PC-9 (cell line): ENCODE results near the gene TMEM141. TPM values are rescaled to one million over a fixed set of nuclear protein-coding genes. Genes with fewer than 3 reads are reported as not detected.

Source experiments
- BruUV-seq: library from RNA; stranded (reverse); fragments of 400-500 nt; replicated peaks from 2 replicates; lab custom pipeline; 2021; lab: Mats Ljungman, UMichigan
- CTCF ChIA-PET: fragments of 300-600 bp; sonication (Branson Sonifier 250); formaldehyde crosslinking; loops from one replicate; lab custom pipeline; 2022; ENCODE audit warnings: antibody characterized with exemption; lab: Charles Lee
- POLR2A ChIA-PET: fragments of 300-600 bp; sonication (Branson Sonifier 250); formaldehyde crosslinking; loops from one replicate; lab custom pipeline; 2022; ENCODE audit warnings: antibody characterized with exemption; ENCODE audit not compliant: unreplicated experiment; lab: Charles Lee
- DNase-seq, 2 experiments: peaks; one replicate each; pipeline versions ENCODE4 v3.0.0 to v3.0.0-alpha.2; 2015 to 2022; ENCODE audit warnings: mixed read lengths in 1 of 2
- H2AFZ ChIP-seq: fragments of 200-600 bp; sonication (generic); 2 replicates; pipeline ENCODE4 v1.8.1; 2017; ENCODE audit warnings: antibody characterized with exemption
- H3F3A ChIP-seq: fragments of 200-600 bp; sonication (generic); 2 replicates; pipeline ENCODE4 v1.8.1; 2017; ENCODE audit warnings: antibody characterized with exemption, mild to moderate bottlenecking, low read depth; ENCODE audit not compliant: insufficient read depth
- H3K27ac ChIP-seq: fragments of 200-600 bp; sonication (generic); 2 replicates; pipeline ENCODE4 v1.6.1; 2016; ENCODE audit warnings: mixed run types
- H3K27me3 ChIP-seq: fragments of 200-600 bp; sonication (generic); 2 replicates; pipeline ENCODE4 v1.6.1; 2016; ENCODE audit warnings: low read depth, mixed run types; ENCODE audit not compliant: insufficient read depth
- H3K36me3 ChIP-seq: fragments of 200-600 bp; sonication (generic); 2 replicates; pipeline ENCODE4 v1.6.1; 2016; ENCODE audit warnings: low read depth, mixed run types
- H3K4me1 ChIP-seq: fragments of 200-600 bp; sonication (generic); replicated peaks from 2 replicates; pipeline ENCODE4 v1.6.1; 2016; ENCODE audit warnings: mixed run types; ENCODE audit not compliant: insufficient read depth
- H3K4me2 ChIP-seq: fragments of 200-600 bp; sonication (generic); 2 replicates; pipeline ENCODE4 v1.6.1; 2017; ENCODE audit warnings: mixed run types
- H3K4me3 ChIP-seq: fragments of 200-600 bp; sonication (generic); 2 replicates; pipeline ENCODE4 v1.6.1; 2016; ENCODE audit warnings: mixed run types
- H3K79me2 ChIP-seq: fragments of 200-600 bp; sonication (generic); 2 replicates; pipeline ENCODE4 v1.6.1; 2017; ENCODE audit warnings: low read depth, mixed run types
- H3K9me2 ChIP-seq: fragments of 200-600 bp; sonication (generic); 2 replicates; pipeline ENCODE4 v1.8.1; 2017; ENCODE audit warnings: mild to moderate bottlenecking; ENCODE audit not compliant: insufficient read depth
- H3K9me3 ChIP-seq: fragments of 200-600 bp; sonication (generic); 2 replicates; pipeline ENCODE4 v1.8.1; 2016; ENCODE audit warnings: low read depth; ENCODE audit not compliant: insufficient read depth
- H4K20me1 ChIP-seq: fragments of 200-600 bp; sonication (generic); 2 replicates; pipeline ENCODE4 v1.8.1; 2017; ENCODE audit not compliant: insufficient read depth
- EZH2 ChIP-seq: fragments of 200-600 bp; sonication (generic); IDR thresholded peaks from 2 replicates; pipeline ENCODE4 v1.8.0; 2017; ENCODE audit warnings: antibody characterized with exemption, low read depth
- intact Hi-C: fragments of 100-400 bp; cut with micrococcal nuclease; formaldehyde crosslinking; loops from one replicate; pipeline ENCODE4 v1.10.0; 2022; ENCODE audit not compliant: unreplicated experiment
- total RNA-seq: library from RNA; stranded (reverse); gene quantifications from 2 replicates; pipeline ENCODE4 v1.2.3, GENCODE V29; 2021
- TF ChIP-seq, protein P1 (sequence below): fragments of 200-600 bp; sonication (generic); conservative IDR thresholded peaks from 2 replicates; pipeline ENCODE4 v1.6.1; 2017; ENCODE audit warnings: mixed run types, antibody characterized with exemption, mild to moderate bottlenecking, moderate library complexity

Gene TMEM141
- total RNA-seq, 1 experiment from 2014 or later, result 83.6 TPM

DNA sequence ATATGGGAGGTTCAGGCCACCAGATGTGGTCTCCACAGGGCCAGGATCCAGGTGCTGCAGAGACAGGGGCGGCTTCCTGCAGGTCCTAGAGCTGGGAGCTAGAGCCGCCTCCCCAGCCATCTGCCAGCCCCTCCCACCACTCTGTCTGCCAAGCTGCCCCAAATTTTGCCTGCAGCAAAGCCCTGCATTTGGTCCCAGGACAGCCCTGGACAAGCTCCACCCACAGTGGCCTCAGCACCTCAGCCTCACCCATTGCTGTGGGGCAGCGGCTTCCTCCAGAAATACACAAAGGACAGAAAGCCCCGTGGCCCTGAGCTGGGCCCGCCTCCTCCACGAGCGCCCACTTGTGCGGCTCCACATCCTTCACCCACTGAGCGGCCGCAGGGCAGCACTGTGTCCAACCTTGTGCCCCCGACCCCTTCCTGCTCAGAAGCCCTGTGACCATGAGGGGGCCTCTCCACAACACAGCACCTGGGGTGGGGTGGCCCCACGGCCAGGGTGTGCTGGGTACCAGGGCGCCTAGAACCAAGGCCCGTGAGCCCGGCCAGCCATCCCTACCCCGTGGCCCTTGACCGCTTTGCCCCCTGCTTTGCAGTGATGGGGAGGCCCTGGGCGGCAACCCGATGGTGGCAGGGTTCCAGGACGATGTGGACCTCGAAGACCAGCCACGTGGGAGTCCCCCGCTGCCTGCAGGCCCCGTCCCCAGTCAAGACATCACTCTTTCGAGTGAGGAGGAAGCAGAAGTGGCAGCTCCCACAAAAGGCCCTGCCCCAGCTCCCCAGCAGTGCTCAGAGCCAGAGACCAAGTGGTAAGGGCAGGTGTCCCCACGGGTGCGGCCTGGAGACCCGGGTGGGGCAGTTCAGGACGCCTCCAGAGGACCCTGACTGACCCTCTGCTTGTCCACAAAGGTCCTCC, 47.4 kb downstream of the TMEM141 start:
- H2AFZ ChIP-seq, result no peak overlapping the region
- TF ChIP-seq, protein P1, sequence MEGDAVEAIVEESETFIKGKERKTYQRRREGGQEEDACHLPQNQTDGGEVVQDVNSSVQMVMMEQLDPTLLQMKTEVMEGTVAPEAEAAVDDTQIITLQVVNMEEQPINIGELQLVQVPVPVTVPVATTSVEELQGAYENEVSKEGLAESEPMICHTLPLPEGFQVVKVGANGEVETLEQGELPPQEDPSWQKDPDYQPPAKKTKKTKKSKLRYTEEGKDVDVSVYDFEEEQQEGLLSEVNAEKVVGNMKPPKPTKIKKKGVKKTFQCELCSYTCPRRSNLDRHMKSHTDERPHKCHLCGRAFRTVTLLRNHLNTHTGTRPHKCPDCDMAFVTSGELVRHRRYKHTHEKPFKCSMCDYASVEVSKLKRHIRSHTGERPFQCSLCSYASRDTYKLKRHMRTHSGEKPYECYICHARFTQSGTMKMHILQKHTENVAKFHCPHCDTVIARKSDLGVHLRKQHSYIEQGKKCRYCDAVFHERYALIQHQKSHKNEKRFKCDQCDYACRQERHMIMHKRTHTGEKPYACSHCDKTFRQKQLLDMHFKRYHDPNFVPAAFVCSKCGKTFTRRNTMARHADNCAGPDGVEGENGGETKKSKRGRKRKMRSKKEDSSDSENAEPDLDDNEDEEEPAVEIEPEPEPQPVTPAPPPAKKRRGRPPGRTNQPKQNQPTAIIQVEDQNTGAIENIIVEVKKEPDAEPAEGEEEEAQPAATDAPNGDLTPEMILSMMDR, result no peak
- TF ChIP-seq EZH2, result no peak
- CTCF ChIA-PET, result no interaction called here
- no peak overlapping the region for H3K4me3 ChIP-seq
- no peak overlapping the region for H3K4me2 ChIP-seq
- H3K79me2 ChIP-seq, result no peaks in the 10 kb centered on the region
- BruUV-seq, result no TSS peak
- 0 out of 2 replicates have a peak, but pooled peaks cover 2% of the 10 kb centered on the region for H3K4me1 ChIP-seq
- H3K9me3 ChIP-seq, result no peaks in the 10 kb centered on the region
- H3F3A ChIP-seq, result peaks cover 35% of the 10 kb centered on the region
- POLR2A ChIA-PET, result interaction anchor here (0.6 to 0.8 kb wide), 3 partner anchors 18 to 37 kb away, joined by 3 to 8 read pairs (median 5); partner anchors contain the start of gene RABL6
- H4K20me1 ChIP-seq, result peaks cover 16% of the 10 kb centered on the region; the same call in 1 of the 2 replicates
- no peaks in the 10 kb centered on the region for H3K9me2 ChIP-seq
- DNase-seq, result peak in 1 of 2 experiments; percentile 56
- no peaks in the 10 kb centered on the region for H3K36me3 ChIP-seq
- no peaks in the 10 kb centered on the region for H3K27me3 ChIP-seq
- intact Hi-C loops, result no loop called here
- no peak overlapping the region for H3K27ac ChIP-seq

GRCh38 chr9:136839229-136840139, 48.3 kb downstream of the TMEM141 start:
- Histone ChIP-seq H3K36me3 (no peaks in the 10 kb centered on the region), H3K4me1 (0 out of 2 replicates have a peak, but pooled peaks cover 2% of the 10 kb centered on the region), H3K4me3 (no peak overlapping the region), H3K79me2 (no peaks in the 10 kb centered on the region), H3K4me2 (peak overlapping the region; percentile 26; the same call in 1 of the 2 replicates), H3K27me3 (no peaks in the 10 kb centered on the region), H3K9me3 (no peaks in the 10 kb centered on the region), H4K20me1 (peaks cover 16% of the 10 kb centered on the region; the same call in 1 of the 2 replicates), H3K27ac (no peak overlapping the region), H3F3A (peaks cover 26% of the 10 kb centered on the region), H2AFZ (no peak overlapping the region), H3K9me2 (no peaks in the 10 kb centered on the region)
- BruUV-seq, result no TSS peak
- TF ChIP-seq, protein P1, result no peak
- TF ChIP-seq EZH2, result no peak
- no peak for DNase-seq
- CTCF ChIA-PET, result no interaction called here
- intact Hi-C loops, result no loop called here
- POLR2A ChIA-PET, result no interaction called here
